MCF 10A (cell line): ENCODE measurements around the gene HOXA3. TPM values are rescaled to one million over a fixed set of nuclear protein-coding genes. Genes with fewer than 3 reads are reported as not detected.
A peak's percentile ranks its signal among the peaks of the same experiment; 100 is the strongest.

Source experiments
- BruUV-seq: library from RNA; stranded (reverse); fragments of 400-500 nt; replicated peaks from 2 replicates; lab custom pipeline; 2021; lab: Mats Ljungman, UMichigan
- CTCF ChIA-PET: fragments of 300-600 bp; sonication (Branson Sonifier 250); formaldehyde crosslinking; extraction: SDS; loops from one replicate; lab custom pipeline; 2021; ENCODE audit warnings: antibody characterized with exemption, inconsistent platforms; lab: Yijun Ruan, JAX
- POLR2A ChIA-PET: fragments of 300-600, 350-650 bp; sonication (Branson Sonifier 250); formaldehyde crosslinking; extraction: SDS; loops from one replicate; lab custom pipeline; 2020; ENCODE audit warnings: antibody characterized with exemption, inconsistent platforms; lab: Yijun Ruan, JAX
- DNase-seq: peaks from one replicate; pipeline ENCODE4 v3.0.0-alpha.2; 2018; ENCODE audit not compliant: unreplicated experiment
- H3K27ac Mint-ChIP-seq: one replicate; pipeline ENCODE4 v1.8.0; 2022; ENCODE audit warnings: mild to moderate bottlenecking, low read depth, mixed read lengths; ENCODE audit not compliant: unreplicated experiment
- H3K27me3 Mint-ChIP-seq: one replicate; pipeline ENCODE4 v1.8.0; 2022; ENCODE audit warnings: mixed read lengths; ENCODE audit not compliant: insufficient read depth, unreplicated experiment
- H3K36me3 Mint-ChIP-seq: one replicate; pipeline ENCODE4 v1.8.0; 2022; ENCODE audit warnings: mild to moderate bottlenecking, moderate library complexity, mixed read lengths; ENCODE audit not compliant: insufficient read depth, unreplicated experiment
- H3K4me1 Mint-ChIP-seq: one replicate; pipeline ENCODE4 v1.8.0; 2022; ENCODE audit warnings: mixed read lengths; ENCODE audit not compliant: insufficient read depth, unreplicated experiment
- H3K4me3 Mint-ChIP-seq: one replicate; pipeline ENCODE4 v1.8.0; 2022; ENCODE audit warnings: mild to moderate bottlenecking, moderate library complexity, mixed read lengths; ENCODE audit not compliant: unreplicated experiment
- H3K9me3 Mint-ChIP-seq: one replicate; pipeline ENCODE4 v1.8.0; 2022; ENCODE audit warnings: mixed read lengths; ENCODE audit not compliant: unreplicated experiment
- intact Hi-C: fragments of 100-400 bp; cut with micrococcal nuclease; formaldehyde crosslinking; loops from 2 replicates; pipeline ENCODE4 v1.14.1; 2022
- total RNA-seq: library from RNA; stranded (reverse); gene quantifications from 2 replicates; pipeline ENCODE4 v1.2.3, GENCODE V29; 2022
- TF ChIP-seq, protein P1 (sequence below): fragments of 200-600 bp; IDR thresholded peaks from one replicate; pipeline ENCODE4 v1.8.0; 2022; ENCODE audit warnings: antibody characterized with exemption, mild to moderate bottlenecking; ENCODE audit not compliant: unreplicated experiment

Gene HOXA3
- total RNA-seq, 1 experiment from 2014 or later, result 8.2 TPM

DNA sequence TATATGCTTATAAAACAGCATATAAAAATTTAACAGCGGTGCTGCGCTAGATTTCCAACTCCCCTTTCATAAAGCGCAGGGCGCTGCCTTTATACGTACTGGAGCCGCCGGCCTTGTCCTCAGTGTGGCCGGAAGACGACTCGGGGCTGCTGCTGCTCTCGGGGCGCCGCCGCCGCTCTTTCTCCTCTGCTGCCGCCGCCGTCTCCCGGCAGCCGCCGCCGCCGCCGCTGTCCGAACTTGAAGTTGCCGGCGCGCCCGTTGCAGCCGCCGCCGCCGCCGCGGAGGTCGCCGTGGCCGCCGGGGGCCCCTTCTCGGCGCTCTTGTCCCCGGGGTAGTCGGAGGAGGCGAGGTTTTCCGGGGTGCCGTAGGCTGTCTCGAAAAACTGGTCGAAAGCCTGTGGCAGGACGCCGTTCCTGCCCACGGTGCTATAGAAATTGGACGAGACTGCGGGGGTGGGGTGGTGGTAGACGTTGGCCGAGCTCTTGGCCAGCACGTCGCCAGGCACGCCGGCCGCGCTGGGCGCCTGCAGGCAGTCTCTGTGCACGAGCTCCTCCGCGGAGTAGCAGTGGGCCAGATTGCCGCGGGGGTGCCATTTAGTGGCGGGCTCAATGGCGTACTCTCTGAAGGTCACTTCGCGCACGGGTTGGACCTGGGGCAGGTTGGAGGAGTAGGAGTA is 32.1 kb upstream of the HOXA3 start:
- DNase-seq, result peak; percentile 32
- BruUV-seq, result no TSS peak
- POLR2A ChIA-PET, result no interaction called here

GRCh38 chr7:27183682-27184336 is 31.4 kb upstream of the HOXA3 start:
- DNase-seq, result no peak
- ChIA-PET CTCF (interaction anchor here (0.6 to 2.6 kb wide), 2 partner anchors 12 to 200 kb away, joined by 3 to 8 read pairs; no protein-coding TSS in a partner anchor), POLR2A (no interaction called here)
- no peaks in the 10 kb centered on the region for H3K9me3 Mint-ChIP-seq
- intact Hi-C loops, result no loop called here
- BruUV-seq, result no TSS peak
- H3K4me3 Mint-ChIP-seq, result peak overlapping the region; percentile 70
- TF ChIP-seq, protein P1, sequence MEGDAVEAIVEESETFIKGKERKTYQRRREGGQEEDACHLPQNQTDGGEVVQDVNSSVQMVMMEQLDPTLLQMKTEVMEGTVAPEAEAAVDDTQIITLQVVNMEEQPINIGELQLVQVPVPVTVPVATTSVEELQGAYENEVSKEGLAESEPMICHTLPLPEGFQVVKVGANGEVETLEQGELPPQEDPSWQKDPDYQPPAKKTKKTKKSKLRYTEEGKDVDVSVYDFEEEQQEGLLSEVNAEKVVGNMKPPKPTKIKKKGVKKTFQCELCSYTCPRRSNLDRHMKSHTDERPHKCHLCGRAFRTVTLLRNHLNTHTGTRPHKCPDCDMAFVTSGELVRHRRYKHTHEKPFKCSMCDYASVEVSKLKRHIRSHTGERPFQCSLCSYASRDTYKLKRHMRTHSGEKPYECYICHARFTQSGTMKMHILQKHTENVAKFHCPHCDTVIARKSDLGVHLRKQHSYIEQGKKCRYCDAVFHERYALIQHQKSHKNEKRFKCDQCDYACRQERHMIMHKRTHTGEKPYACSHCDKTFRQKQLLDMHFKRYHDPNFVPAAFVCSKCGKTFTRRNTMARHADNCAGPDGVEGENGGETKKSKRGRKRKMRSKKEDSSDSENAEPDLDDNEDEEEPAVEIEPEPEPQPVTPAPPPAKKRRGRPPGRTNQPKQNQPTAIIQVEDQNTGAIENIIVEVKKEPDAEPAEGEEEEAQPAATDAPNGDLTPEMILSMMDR, result no peak
- H3K36me3 Mint-ChIP-seq, result no peaks in the 10 kb centered on the region
- H3K27ac Mint-ChIP-seq, result no peak overlapping the region
- peaks cover 14% of the 10 kb centered on the region for H3K4me1 Mint-ChIP-seq
- no peaks in the 10 kb centered on the region for H3K27me3 Mint-ChIP-seq

More for the DNA sequence above, 32.1 kb upstream of the HOXA3 start:
- Mint-ChIP-seq H3K27ac (no peak overlapping the region), H3K36me3 (no peaks in the 10 kb centered on the region), H3K9me3 (no peaks in the 10 kb centered on the region), H3K4me1 (peaks cover 14% of the 10 kb centered on the region), H3K27me3 (no peaks in the 10 kb centered on the region), H3K4me3 (peak overlapping the region; percentile 70)
- intact Hi-C loops, result no loop called here
- CTCF ChIA-PET, result interaction anchor here (0.6 to 2.6 kb wide), 3 partner anchors 8 to 735 kb away, joined by 3 to 8 read pairs (median 8); no protein-coding TSS in a partner anchor
- TF ChIP-seq, protein P1, result no peak

DNA sequence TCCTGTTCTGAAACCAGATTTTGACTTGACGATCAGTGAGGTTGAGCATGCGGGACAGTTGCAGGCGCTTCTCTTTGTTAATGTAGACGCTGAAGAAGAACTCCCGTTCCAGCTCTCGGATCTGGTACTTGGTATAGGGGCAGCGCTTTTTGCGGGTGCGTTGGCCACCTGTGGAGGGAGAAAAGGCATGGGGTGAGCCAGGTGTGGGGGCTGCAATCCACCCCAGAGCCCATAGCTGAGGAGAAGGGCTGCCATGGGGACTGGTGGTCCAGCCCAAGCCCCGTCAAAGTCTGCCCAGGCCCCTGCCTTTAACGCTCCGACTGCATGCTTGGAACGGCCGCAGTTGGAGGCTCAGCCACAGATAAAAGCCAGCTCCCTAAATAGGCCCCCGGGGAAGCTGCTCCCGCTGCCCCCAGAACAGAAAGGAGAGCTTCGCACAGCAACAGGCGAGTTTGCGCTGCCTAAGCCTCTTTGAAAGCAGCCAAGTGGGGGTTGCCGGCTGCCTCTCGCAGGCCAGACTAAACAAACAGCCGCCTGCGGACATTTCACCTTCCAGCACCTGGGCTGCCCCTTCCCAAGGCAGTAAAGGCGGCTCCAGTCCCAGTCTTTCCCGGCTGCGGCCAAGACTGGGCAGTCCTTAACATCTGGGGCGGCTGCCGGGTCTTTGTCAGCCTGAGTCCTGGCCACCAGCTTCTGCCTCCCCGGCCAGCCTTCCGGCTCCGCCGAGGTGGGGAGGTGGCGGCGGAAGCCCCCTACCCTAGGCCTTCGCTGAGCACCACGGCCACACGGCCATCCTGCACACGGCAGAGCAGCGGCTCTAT is 30.7 kb upstream of the HOXA3 start:
- DNase-seq, result no peak
- TF ChIP-seq, protein P1, result no peak
- H3K36me3 Mint-ChIP-seq, result no peaks in the 10 kb centered on the region
- peaks cover 14% of the 10 kb centered on the region for H3K4me1 Mint-ChIP-seq
- no peak overlapping the region for H3K4me3 Mint-ChIP-seq
- H3K9me3 Mint-ChIP-seq, result no peaks in the 10 kb centered on the region
- intact Hi-C loops, result no loop called here
- BruUV-seq, result no TSS peak
- ChIA-PET POLR2A (no interaction called here), CTCF (interaction anchor here (2.6 kb wide), 1 partner anchor 13 kb away, joined by 8 read pairs; no protein-coding TSS in a partner anchor)
- no peaks in the 10 kb centered on the region for H3K27me3 Mint-ChIP-seq
- H3K27ac Mint-ChIP-seq, result no peak overlapping the region
